HG02642 (cell line): ENCODE data around the gene INSC.

Source experiments
- ATAC-seq: cut with Tn5 transposase; IDR thresholded peaks from one replicate; pipeline ENCODE4 v1.9.1; 2021; ENCODE audit warnings: mild to moderate bottlenecking; ENCODE audit not compliant: unreplicated experiment, poor library complexity

The INSC gene

GRCh38 chr11:15145615-15146014 is 30.9 kb downstream of the INSC start:
- ATAC-seq = no peak

- ATAC-seq = no peak
Measured at GRCh38 chr11:15146271-15147003, 31.7 kb downstream of the INSC start.

- no peak for ATAC-seq
Measured at GRCh38 chr11:15148169-15148568, 33.4 kb downstream of the INSC start.

GRCh38 chr11:15149050-15149449 is 34.3 kb downstream of the INSC start:
- no peak for ATAC-seq

GRCh38 chr11:15150507-15150906 is 35.8 kb downstream of the INSC start:
- no peak for ATAC-seq

- no peak for ATAC-seq
Measured at GRCh38 chr11:15153231-15153630, 38.5 kb downstream of the INSC start.

GRCh38 chr11:15157181-15157580 is 42.5 kb downstream of the INSC start:
- no peak for ATAC-seq

- no peak for ATAC-seq
Measured at GRCh38 chr11:15157606-15158137, 42.9 kb downstream of the INSC start.

GRCh38 chr11:15158351-15159015 is 43.8 kb downstream of the INSC start:
- ATAC-seq = no peak

- peak; percentile 75 for ATAC-seq
Measured at GRCh38 chr11:15159085-15159484, 44.4 kb downstream of the INSC start.

GRCh38 chr11:15161790-15162189 is 47.1 kb downstream of the INSC start:
- no peak for ATAC-seq

GRCh38 chr11:15163136-15163535 is 48.4 kb downstream of the INSC start:
- no peak for ATAC-seq

- ATAC-seq = no peak
Measured at GRCh38 chr11:15166204-15166603, 51.5 kb downstream of the INSC start.

GRCh38 chr11:15169815-15170551 is 55.3 kb downstream of the INSC start:
- ATAC-seq = no peak

- ATAC-seq = no peak
Measured at GRCh38 chr11:15170698-15171097, 56.0 kb downstream of the INSC start.

GRCh38 chr11:15171956-15172355 is 57.2 kb downstream of the INSC start:
- ATAC-seq = no peak

GRCh38 chr11:15175831-15176230 is 61.1 kb downstream of the INSC start:
- ATAC-seq = no peak

GRCh38 chr11:15176646-15177163 is 62.0 kb downstream of the INSC start:
- ATAC-seq = no peak

- ATAC-seq = no peak
Measured at GRCh38 chr11:15177491-15177890, 62.8 kb downstream of the INSC start.

GRCh38 chr11:15178214-15178613 is 63.5 kb downstream of the INSC start:
- ATAC-seq = no peak

GRCh38 chr11:15179167-15179566 is 64.4 kb downstream of the INSC start:
- no peak for ATAC-seq
